AG04450 (cell line): ENCODE measurements around the gene AOAH. TPM values are rescaled to one million over a fixed set of nuclear protein-coding genes. Genes with fewer than 3 reads are reported as not detected.

ENCODE experiments used
- CTCF ChIA-PET: fragments of 300-600, 350-600 bp; formaldehyde crosslinking; extraction: SDS; loops from one replicate; lab custom pipeline; 2022; ENCODE audit warnings: antibody characterized with exemption, inconsistent platforms; lab: Charles Lee
- POLR2A ChIA-PET: fragments of 350-600 bp; formaldehyde crosslinking; extraction: SDS; loops from one replicate; lab custom pipeline; 2021; ENCODE audit warnings: antibody characterized with exemption, inconsistent platforms; lab: Yijun Ruan, JAX
- DNase-seq: peaks from one replicate; pipeline ENCODE4 v3.0.0-alpha.2; 2011; ENCODE audit warnings: low read depth, low spot score
- H3K27ac ChIP-seq: one replicate; pipeline ENCODE4 v1.5.1; 2012; ENCODE audit warnings: low read depth, low read length, control low read depth
- H3K27me3 ChIP-seq: one replicate; pipeline ENCODE4 v1.6.0; 2012; ENCODE audit warnings: low read length; ENCODE audit not compliant: control insufficient read depth, insufficient read depth
- H3K4me3 ChIP-seq: 2 replicates; pipeline ENCODE4 v1.5.1; 2011; ENCODE audit warnings: mild to moderate bottlenecking, low read depth, low read length, control low read depth
- H3K9me3 ChIP-seq: 2 replicates; pipeline ENCODE4 v1.5.1; 2012; ENCODE audit warnings: low read length; ENCODE audit not compliant: control insufficient read depth, insufficient read depth
- CTCF ChIP-seq: IDR thresholded peaks from 2 replicates; pipeline ENCODE4 v1.5.1; 2011; ENCODE audit warnings: low read depth, low read length, control low read depth, inconsistent platforms
- polyA plus RNA-seq: library from polyadenylated mRNA; depleted of rRNA; stranded (reverse); fragments of >200 nt; gene quantifications from 2 replicates; pipeline ENCODE4 v1.2.3, GENCODE V29; 2011

Gene AOAH
- polyA plus RNA-seq, 1 experiment, result not detected

DNA sequence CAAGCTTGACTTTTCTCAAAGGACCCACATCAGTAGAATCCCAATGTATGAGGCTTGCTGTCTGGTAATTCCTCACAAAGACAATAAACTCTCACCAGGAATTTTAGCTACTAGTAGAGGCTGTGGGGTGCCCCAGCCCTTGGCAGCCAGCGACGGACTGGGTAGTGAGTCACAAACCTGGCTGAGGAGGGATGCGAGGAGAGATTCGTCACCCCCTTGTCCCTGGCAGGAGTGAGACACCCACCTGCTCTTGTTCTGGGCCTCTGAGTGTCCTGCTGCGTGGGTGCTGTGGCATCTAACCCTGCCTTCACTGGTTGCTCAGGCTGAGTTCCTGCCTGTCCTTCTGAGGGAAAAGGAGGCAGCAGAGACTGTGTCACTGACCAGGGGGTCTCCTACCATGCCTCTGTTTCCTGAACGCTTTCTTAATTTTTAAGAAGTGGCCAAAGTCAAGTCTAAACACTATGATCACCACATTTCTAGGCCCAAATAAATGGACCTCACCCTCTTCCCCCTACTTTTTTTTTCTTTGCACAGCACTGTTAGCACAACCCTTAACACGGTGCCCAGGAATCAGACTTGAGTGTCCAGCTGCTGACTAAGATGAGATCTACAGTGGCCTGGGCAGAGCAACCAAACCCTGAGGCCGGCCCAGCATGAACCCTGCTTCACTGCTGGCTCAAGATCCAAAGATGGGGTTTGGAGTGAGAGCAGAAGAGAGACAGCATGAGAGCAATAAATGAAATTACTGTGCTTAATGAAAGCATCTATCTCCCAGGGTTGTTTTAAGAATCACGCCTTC is 188.2 kb downstream of the AOAH start:
- Histone ChIP-seq H3K27me3 (no peaks in the 10 kb centered on the region), H3K9me3 (no peaks in the 10 kb centered on the region), H3K27ac (no peak overlapping the region), H3K4me3 (no peak overlapping the region)
- TF ChIP-seq CTCF, result no peak
- POLR2A ChIA-PET, result no interaction called here
- CTCF ChIA-PET, result no interaction called here
- DNase-seq, result no peak

- TF ChIP-seq CTCF, result no peak
- no peaks in the 10 kb centered on the region for H3K27me3 ChIP-seq
- CTCF ChIA-PET, result no interaction called here
- no peak for DNase-seq
- no peak overlapping the region for H3K4me3 ChIP-seq
- no peak overlapping the region for H3K27ac ChIP-seq
- H3K9me3 ChIP-seq, result no peaks in the 10 kb centered on the region
- POLR2A ChIA-PET, result no interaction called here
Observed at GRCh38 chr7:36533717-36534116, 190.6 kb downstream of the AOAH start.

- Histone ChIP-seq H3K9me3 (no peaks in the 10 kb centered on the region), H3K27me3 (no peaks in the 10 kb centered on the region), H3K27ac (no peak overlapping the region), H3K4me3 (no peak overlapping the region)
- ChIA-PET CTCF (no interaction called here), POLR2A (no interaction called here)
- no peak for DNase-seq
- TF ChIP-seq CTCF, result no peak
Observed at GRCh38 chr7:36532981-36533499, 191.3 kb downstream of the AOAH start.

DNA sequence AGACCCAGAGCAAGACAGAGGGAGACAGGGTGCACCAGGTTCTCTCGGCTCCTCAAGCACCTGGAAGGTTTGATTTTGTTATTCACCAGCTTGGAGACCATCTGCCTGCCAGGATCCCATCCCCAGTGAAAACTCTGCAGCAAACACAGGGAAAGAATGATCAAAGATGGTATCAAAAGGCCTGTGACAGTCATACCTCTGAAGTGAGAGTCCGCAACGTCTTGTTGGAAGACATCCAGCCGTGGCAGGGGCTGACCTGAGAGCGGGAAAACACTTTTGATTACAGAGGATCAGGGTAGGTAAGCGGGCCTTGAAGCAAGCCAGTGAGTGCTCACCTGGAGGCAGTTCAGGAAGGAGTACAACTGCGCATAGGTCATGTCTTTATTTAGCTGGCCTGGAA is 192.3 kb downstream of the AOAH start:
- H3K27me3 ChIP-seq, result no peaks in the 10 kb centered on the region
- no peak overlapping the region for H3K4me3 ChIP-seq
- no peak overlapping the region for H3K27ac ChIP-seq
- ChIA-PET CTCF (no interaction called here), POLR2A (no interaction called here)
- H3K9me3 ChIP-seq, result no peaks in the 10 kb centered on the region
- DNase-seq, result no peak
- no peak for TF ChIP-seq CTCF

GRCh38 chr7:36530456-36530855 is 193.8 kb downstream of the AOAH start:
- Histone ChIP-seq H3K27me3 (no peaks in the 10 kb centered on the region), H3K4me3 (no peak overlapping the region), H3K27ac (no peak overlapping the region), H3K9me3 (no peaks in the 10 kb centered on the region)
- no peak for TF ChIP-seq CTCF
- ChIA-PET POLR2A (no interaction called here), CTCF (interaction anchor here (1.1 kb wide), 1 partner anchor 43 kb away, joined by 3 read pairs; no protein-coding TSS in a partner anchor)
- DNase-seq, result no peak
